ENCODE results near the gene MAGEB17.

DNA sequence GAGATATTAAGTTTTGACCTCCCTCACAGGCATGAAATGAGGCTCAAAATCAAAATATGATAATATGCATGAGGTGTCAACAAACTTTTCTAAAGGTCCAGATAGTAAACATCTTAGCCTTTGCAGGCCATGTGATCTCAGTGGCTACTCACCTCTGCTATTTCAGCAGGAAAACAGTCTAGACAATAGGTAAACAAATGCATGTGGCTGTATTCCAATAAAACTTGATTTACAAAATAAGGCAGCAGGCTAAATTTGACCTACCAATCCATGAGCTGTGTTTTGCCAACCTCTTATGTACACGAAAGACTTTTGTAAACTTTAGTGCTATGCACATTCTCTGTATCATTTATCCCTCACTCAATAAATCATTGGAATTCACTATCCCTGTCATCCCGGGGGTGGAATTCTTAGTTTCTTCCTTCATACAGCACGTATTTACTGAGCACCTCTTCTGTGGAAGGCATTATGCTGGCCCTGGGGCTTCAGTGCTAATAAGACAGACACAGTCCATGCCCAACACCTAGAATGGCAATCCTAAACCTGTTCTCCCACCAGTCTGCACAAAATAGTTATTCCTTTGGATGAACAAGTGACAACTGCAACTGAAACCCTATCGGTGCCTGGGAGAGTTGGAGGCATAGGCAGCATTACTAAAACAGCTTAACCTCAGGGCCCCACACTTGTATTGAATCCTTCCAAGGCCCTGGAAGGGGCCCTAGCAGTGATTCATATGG lies 19.9 kb downstream of the MAGEB17 start:
- TF ChIP-seq MEF2A (IDR thresholded peaks at IDR 0.05; ENCODE audit: borderline replicate concordance, low read depth) (no peak), POLR2AphosphoS5 (IDR thresholded peaks at IDR 0.05; ENCODE audit: low read depth, low read length) (no peak), YY1 (IDR thresholded peaks at IDR 0.05; ENCODE audit: low read depth) (no peak), TAF1 (IDR thresholded peaks at IDR 0.05; ENCODE audit: borderline replicate concordance, low read depth, low read length) (no peak), NRF1 (IDR thresholded peaks at IDR 0.05; ENCODE audit: low read depth, low read length) (no peak), IRF3 (IDR thresholded peaks at IDR 0.05; ENCODE audit: low read depth, low read length) (no peak), ELF1 (IDR thresholded peaks at IDR 0.05) (no peak)
- TF ChIP-seq, protein P1, sequence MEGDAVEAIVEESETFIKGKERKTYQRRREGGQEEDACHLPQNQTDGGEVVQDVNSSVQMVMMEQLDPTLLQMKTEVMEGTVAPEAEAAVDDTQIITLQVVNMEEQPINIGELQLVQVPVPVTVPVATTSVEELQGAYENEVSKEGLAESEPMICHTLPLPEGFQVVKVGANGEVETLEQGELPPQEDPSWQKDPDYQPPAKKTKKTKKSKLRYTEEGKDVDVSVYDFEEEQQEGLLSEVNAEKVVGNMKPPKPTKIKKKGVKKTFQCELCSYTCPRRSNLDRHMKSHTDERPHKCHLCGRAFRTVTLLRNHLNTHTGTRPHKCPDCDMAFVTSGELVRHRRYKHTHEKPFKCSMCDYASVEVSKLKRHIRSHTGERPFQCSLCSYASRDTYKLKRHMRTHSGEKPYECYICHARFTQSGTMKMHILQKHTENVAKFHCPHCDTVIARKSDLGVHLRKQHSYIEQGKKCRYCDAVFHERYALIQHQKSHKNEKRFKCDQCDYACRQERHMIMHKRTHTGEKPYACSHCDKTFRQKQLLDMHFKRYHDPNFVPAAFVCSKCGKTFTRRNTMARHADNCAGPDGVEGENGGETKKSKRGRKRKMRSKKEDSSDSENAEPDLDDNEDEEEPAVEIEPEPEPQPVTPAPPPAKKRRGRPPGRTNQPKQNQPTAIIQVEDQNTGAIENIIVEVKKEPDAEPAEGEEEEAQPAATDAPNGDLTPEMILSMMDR (IDR thresholded peaks at IDR 0.05): no peak
